HG03097 (cell line): ENCODE measurements around the gene LRRC56.

Source experiments
- ATAC-seq: cut with Tn5 transposase; IDR thresholded peaks from one replicate; pipeline ENCODE4 v1.9.1; 2021; ENCODE audit not compliant: unreplicated experiment, low FRiP score

Gene LRRC56

GRCh38 chr11:556662-557256, 19.4 kb downstream of the LRRC56 start:
- ATAC-seq, result no peak

- ATAC-seq, result no peak
Measured at GRCh38 chr11:557328-558132, 20.2 kb downstream of the LRRC56 start.

GRCh38 chr11:558503-558902, 21.2 kb downstream of the LRRC56 start:
- no peak for ATAC-seq

GRCh38 chr11:559020-559620, 21.8 kb downstream of the LRRC56 start:
- no peak for ATAC-seq

GRCh38 chr11:559712-560304, 22.5 kb downstream of the LRRC56 start:
- no peak for ATAC-seq

- peak; percentile 61 for ATAC-seq
Measured at GRCh38 chr11:560305-561147, 23.2 kb downstream of the LRRC56 start, which contains the start of the genes LMNTD2 and RASSF7. Gene LMNTD2, minus strand, starts transcription at chr11:560738. Its CDS starts 22 bp downstream, at chr11:560716. Gene RASSF7, plus strand, starts transcription at chr11:560970. Its CDS starts 799 bp downstream, at chr11:561769.

- ATAC-seq, result peak; percentile 15
Measured at GRCh38 chr11:561148-562003, 24.0 kb downstream of the LRRC56 start.

- ATAC-seq, result no peak
Measured at GRCh38 chr11:562046-562645, 24.8 kb downstream of the LRRC56 start.

- ATAC-seq, result no peak
Measured at GRCh38 chr11:563066-563811, 25.9 kb downstream of the LRRC56 start.

- ATAC-seq, result no peak
Measured at GRCh38 chr11:563812-564578, 26.7 kb downstream of the LRRC56 start.

- no peak for ATAC-seq
Measured at GRCh38 chr11:565921-566509, 28.7 kb downstream of the LRRC56 start.

- no peak for ATAC-seq
Measured at GRCh38 chr11:567011-567628, 29.8 kb downstream of the LRRC56 start.

GRCh38 chr11:567629-568292, 30.4 kb downstream of the LRRC56 start:
- no peak for ATAC-seq

- peak; percentile 75 for ATAC-seq
Measured at GRCh38 chr11:568306-569157, 31.2 kb downstream of the LRRC56 start.

GRCh38 chr11:569158-569885, 32.0 kb downstream of the LRRC56 start:
- ATAC-seq, result no peak
